Body of pancreas (tissue), 4 donors: ENCODE data around the gene LIPC. TPM values are rescaled to one million over a fixed set of nuclear protein-coding genes. Genes with fewer than 3 reads are reported as not detected.

Experiments used
- ATAC-seq: fragments of 150-250 bp; one replicate; pipeline ENCODE4 v1.9.1; 2016
- DNase-seq, 4 donors: peaks; one replicate each; pipeline ENCODE4 v3.0.0-alpha.2; 2019
- H3K27ac ChIP-seq, 4 donors: fragments of 200-600 bp; sonication (generic); 1 replicate in 3 of 4; 2 replicates in 1 of 4; pipeline versions ENCODE4 v1.5.1 to v1.6.1; 2016 to 2019; ENCODE audit warnings: mild to moderate bottlenecking in 1 of 4, mixed read lengths in 1 of 4, moderate library complexity in 1 of 4
- H3K27me3 ChIP-seq, 2 donors: fragments of 200-600 bp; sonication (generic); one replicate each; pipeline ENCODE4 v1.6.0; 2016; ENCODE audit warnings: mild to moderate bottlenecking in 1 of 2
- H3K36me3 ChIP-seq, 2 donors: fragments of 200-600 bp; sonication (generic); replicated peaks in 1 of 2; 2 replicates each; pipeline ENCODE4 v1.5.1; 2016; ENCODE audit warnings: low read depth in 2 of 2; ENCODE audit not compliant: insufficient read depth in 1 of 2
- H3K4me1 ChIP-seq: fragments of 200-600 bp; sonication (generic); one replicate; pipeline ENCODE4 v1.6.0; 2016
- H3K4me3 ChIP-seq, 2 donors: fragments of 200-600 bp; sonication (generic); 1 replicate in 1 of 2; 2 replicates in 1 of 2; pipeline ENCODE4 v1.5.1; 2016 to 2019
- H3K9me3 ChIP-seq, 3 donors: fragments of 200-600 bp; sonication (generic); 1 replicate in 2 of 3; 2 replicates in 1 of 3; pipeline ENCODE4 v1.5.1; 2016
- POLR2A ChIP-seq, 3 donors: fragments of 450-650 bp; IDR thresholded peaks; one replicate each; pipeline ENCODE4 v1.6.1; 2016; ENCODE audit warnings: antibody characterized with exemption in 3 of 3, mild to moderate bottlenecking in 2 of 3
- WGBS, 2 donors: methylation state at CpG; one replicate each; pipeline ENCODE4 v1.1.5; 2017; 5-methylcytosine and 5-hydroxymethylcytosine counted together
- intact Hi-C: fragments of 100-400 bp; cut with DNase I; formaldehyde crosslinking; loops from one replicate; pipeline ENCODE4 v1.15.1; 2023
- total RNA-seq, 2 donors: library from RNA; depleted of rRNA; stranded (reverse); fragments of >200 nt; gene quantifications; one replicate each; pipeline ENCODE4 v1.1.0, GENCODE V29; 2016
- TF ChIP-seq, protein P1 (sequence below), 7 experiments: fragments of 450-650 bp in 4 of 7; fragments of 200-600 bp in 3 of 7; sonication (generic) in 3 of 7; IDR thresholded peaks; one replicate each; pipeline ENCODE4 v1.5.1; 2016 to 2019; ENCODE audit warnings: antibody characterized with exemption in 7 of 7

LIPC gene
- total RNA-seq, 2 donors from 2014 or later, result 1.6 to 2.3 TPM

DNA sequence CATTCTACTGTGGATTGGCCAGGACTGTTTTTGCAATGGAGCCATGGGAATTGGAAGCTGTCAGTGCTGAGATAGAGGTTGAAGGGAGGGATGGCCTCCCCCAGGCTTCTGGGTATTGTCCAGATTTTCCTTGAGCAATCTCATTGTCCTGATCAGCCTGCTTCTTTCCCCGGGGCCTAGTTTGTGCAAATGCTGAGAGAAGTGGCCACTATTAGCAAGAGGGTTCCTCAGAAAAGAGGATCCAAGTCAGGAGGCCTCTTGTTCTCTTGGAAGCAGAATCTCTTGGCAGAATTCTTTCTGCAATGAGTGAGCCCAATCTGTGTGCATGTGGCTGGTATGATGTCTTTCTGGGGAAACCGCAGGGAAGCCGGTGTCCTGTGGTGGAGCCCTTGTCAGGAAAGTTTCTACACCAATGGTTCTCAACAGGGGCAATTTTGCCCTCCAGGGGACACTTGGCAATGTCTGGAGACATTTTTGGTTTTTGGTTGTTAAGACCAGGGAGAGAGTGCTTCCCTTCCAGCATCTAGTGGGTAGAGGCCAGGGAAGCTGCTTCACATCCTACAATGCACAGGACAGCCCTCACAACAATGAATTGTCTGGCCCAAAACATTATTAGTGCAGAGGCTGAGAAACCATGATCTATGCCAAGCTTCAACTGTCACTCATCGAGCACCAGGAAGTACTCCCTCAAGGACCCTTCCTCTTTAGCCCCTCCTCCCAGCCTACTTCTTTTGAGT lies 2.0 kb downstream of the LIPC start:
- H3K9me3 ChIP-seq, result no peaks in the 10 kb centered on the region
- no peak for TF ChIP-seq POLR2A (IDR thresholded peaks at IDR 0.05)
- TF ChIP-seq, protein P1, sequence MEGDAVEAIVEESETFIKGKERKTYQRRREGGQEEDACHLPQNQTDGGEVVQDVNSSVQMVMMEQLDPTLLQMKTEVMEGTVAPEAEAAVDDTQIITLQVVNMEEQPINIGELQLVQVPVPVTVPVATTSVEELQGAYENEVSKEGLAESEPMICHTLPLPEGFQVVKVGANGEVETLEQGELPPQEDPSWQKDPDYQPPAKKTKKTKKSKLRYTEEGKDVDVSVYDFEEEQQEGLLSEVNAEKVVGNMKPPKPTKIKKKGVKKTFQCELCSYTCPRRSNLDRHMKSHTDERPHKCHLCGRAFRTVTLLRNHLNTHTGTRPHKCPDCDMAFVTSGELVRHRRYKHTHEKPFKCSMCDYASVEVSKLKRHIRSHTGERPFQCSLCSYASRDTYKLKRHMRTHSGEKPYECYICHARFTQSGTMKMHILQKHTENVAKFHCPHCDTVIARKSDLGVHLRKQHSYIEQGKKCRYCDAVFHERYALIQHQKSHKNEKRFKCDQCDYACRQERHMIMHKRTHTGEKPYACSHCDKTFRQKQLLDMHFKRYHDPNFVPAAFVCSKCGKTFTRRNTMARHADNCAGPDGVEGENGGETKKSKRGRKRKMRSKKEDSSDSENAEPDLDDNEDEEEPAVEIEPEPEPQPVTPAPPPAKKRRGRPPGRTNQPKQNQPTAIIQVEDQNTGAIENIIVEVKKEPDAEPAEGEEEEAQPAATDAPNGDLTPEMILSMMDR (IDR thresholded peaks at IDR 0.05), result no peak
- intact Hi-C loops, result no loop called here
- 80 to 88% methylated on average over 4 of the region's 4 CpGs for WGBS, 2 donors
- no peaks in the 10 kb centered on the region for H3K27me3 ChIP-seq
- peaks cover 38% of the 10 kb centered on the region for H3K4me1 ChIP-seq
- H3K27ac ChIP-seq, result peak overlapping the region in 3 of 4 donors; percentile 34 to 76 (median 62)
- no peaks in the 10 kb centered on the region for H3K36me3 ChIP-seq
- ATAC-seq (no peak), DNase-seq (no peak)
- H3K4me3 ChIP-seq, result no peak overlapping the region

DNA sequence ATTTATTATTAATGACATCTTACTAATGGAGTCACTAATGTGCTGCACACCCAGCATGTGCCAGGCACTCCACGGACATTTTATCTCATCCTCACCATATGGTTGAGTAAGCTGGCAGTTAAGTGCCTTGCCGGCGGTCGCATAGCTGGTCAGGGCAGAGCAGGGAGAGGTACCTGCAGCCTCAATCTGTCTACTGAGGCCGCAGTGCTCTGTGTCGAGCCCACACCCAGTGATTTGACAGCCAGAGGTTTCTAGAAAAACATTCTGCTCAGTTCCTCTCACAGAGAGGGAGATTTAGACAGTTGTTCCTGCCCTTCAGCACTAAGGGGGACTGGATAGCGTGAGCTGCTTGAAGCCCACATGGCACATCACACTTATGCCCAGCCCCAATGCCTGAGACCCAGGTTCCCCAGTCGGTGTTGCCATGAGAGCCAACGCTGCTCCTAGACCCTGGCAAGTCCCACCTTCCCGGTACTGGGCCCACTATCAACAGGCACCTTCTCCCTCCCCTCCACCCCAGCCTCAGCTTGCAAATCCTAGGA lies 2.6 kb downstream of the LIPC start:
- H3K36me3 ChIP-seq, result no peaks in the 10 kb centered on the region
- DNase-seq, result no peak
- H3K9me3 ChIP-seq, result no peaks in the 10 kb centered on the region
- H3K4me1 ChIP-seq, result peaks cover 41% of the 10 kb centered on the region
- WGBS, 2 donors, result 75 to 80% methylated on average over 8 to 10 of the region's 10 CpGs
- TF ChIP-seq, protein P1 (IDR thresholded peaks at IDR 0.05), result no peak
- no peak for TF ChIP-seq POLR2A (IDR thresholded peaks at IDR 0.05)
- no peak for ATAC-seq
- no peaks in the 10 kb centered on the region for H3K27me3 ChIP-seq
- no peak overlapping the region for H3K4me3 ChIP-seq
- intact Hi-C loops, result no loop called here
- peak overlapping the region in 3 of 4 donors; percentile 11 to 76 (median 62) for H3K27ac ChIP-seq

DNA sequence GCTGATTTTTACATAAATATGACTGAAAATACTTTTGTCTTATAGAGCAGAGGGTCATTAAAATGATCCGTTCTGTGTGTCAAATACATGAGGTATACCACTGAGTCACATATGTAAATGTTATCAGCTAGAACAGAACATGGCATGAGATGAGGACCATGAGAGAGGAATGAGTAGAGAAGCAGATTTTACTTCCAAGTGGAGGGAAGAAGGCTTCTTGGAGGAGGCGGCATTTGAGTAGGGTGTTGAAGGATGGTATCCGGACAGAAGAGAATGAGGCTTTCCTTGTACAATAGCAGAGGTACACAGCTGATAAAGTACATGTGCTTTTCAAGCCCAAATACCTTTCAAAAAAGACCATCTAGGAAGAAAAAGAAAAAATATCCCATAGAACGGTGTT lies 4.8 kb downstream of the LIPC start:
- Histone ChIP-seq H3K27me3 (no peaks in the 10 kb centered on the region), H3K27ac (no peak overlapping the region), H3K9me3 (no peaks in the 10 kb centered on the region), H3K4me3 (no peak overlapping the region), H3K4me1 (peaks cover 54% of the 10 kb centered on the region), H3K36me3 (no peaks in the 10 kb centered on the region)
- ATAC-seq (no peak), DNase-seq (no peak)
- intact Hi-C loops, result no loop called here
- 72 to 80% methylated on average over 4 of the region's 4 CpGs for WGBS, 2 donors
- TF ChIP-seq, protein P1 (IDR thresholded peaks at IDR 0.05), result no peak
- no peak for TF ChIP-seq POLR2A (IDR thresholded peaks at IDR 0.05)

DNA sequence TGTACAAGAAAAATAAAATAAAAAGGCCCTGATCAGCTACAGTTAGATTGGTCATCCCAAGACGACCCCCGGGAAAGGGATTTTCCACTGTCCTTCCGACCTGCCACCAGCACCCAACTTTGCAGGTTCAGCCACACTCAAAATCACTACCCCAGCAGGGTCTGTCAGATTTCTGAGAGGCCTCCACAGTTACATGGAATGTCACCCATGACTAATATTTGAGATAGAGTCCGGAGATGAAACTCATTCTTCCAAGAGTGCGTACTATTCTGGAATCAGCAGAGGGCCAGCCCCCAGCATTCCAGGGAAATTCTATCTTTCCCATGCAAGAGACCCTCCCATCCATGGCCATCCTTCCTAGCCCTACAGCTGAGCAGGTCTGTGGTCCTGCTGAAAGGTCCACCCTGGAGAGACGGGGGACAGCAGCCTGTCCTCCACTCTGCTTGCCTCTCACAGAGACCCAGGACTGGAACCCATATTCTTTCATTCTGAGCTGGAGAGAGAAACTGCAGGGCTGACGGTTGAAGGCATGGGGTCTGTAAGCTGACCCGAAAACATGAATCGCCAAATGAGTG lies 5.8 kb downstream of the LIPC start:
- Histone ChIP-seq H3K4me3 (no peak overlapping the region), H3K27me3 (no peaks in the 10 kb centered on the region), H3K9me3 (no peaks in the 10 kb centered on the region), H3K36me3 (no peaks in the 10 kb centered on the region), H3K27ac (peak overlapping the region in 2 of 4 donors; percentile 85 to 86), H3K4me1 (peaks cover 53% of the 10 kb centered on the region)
- intact Hi-C loops, result no loop called here
- DNase-seq (no peak), ATAC-seq (no peak)
- 87 to 94% methylated on average over 7 to 9 of the region's 9 CpGs for WGBS, 2 donors
- no peak for TF ChIP-seq POLR2A (IDR thresholded peaks at IDR 0.05)
- TF ChIP-seq, protein P1 (IDR thresholded peaks at IDR 0.05), result no peak
